GM23338 (cell line): Measurements from ENCODE around the gene KIF17. TPM values are rescaled to one million over a fixed set of nuclear protein-coding genes. Genes with fewer than 3 reads are reported as not detected.

ENCODE experiments used
- polyA plus RNA-seq: library from polyadenylated mRNA; unstranded; fragments of >200 nt; fragmentation: Nextera tagmentation; extraction: Ambion mirVana; gene quantifications from 2 replicates; pipeline ENCODE4 v1.2.1, GENCODE V29; 2016
- total RNA-seq: library from RNA; depleted of rRNA; stranded (reverse); fragments of >200 nt; shearing (Covaris generic); gene quantifications from 2 replicates; pipeline ENCODE4 v1.2.3, GENCODE V29; 2014; rRNA removed

The KIF17 gene
- total and polyA plus RNA-seq, 2 experiments from 2014 or later, result 5.9 to 18.6 TPM

Other genes starting within 250 kb of the KIF17 start
- gene CAMK2N1, start 231.8 kb downstream of the KIF17 start, total RNA-seq, result 0.52 and 0.82 TPM in 2 replicates
- gene CAMK2N1, start 231.8 kb downstream of the KIF17 start, polyA plus RNA-seq, result 2.9 and 4.6 TPM in 2 replicates
- gene MUL1, start 209.9 kb downstream of the KIF17 start, total RNA-seq, result 23.7 and 26.2 TPM in 2 replicates
- gene MUL1, start 209.9 kb downstream of the KIF17 start, polyA plus RNA-seq, result 8.1 and 8.9 TPM in 2 replicates
- gene FAM43B, start 165.4 kb downstream of the KIF17 start, total RNA-seq, result 3.0 and 3.6 TPM in 2 replicates
- 0.66 and 1.1 TPM in 2 replicates for gene FAM43B, start 165.4 kb downstream of the KIF17 start, polyA plus RNA-seq
- gene CDA, start 128.9 kb downstream of the KIF17 start, total RNA-seq, result 1.7 and 2.5 TPM in 2 replicates
- gene CDA, start 128.9 kb downstream of the KIF17 start, polyA plus RNA-seq, result 13.6 and 16.4 TPM in 2 replicates
- 34.5 and 42.7 TPM in 2 replicates for gene PINK1, start 84.5 kb downstream of the KIF17 start, total RNA-seq
- 18.3 and 20.8 TPM in 2 replicates for gene PINK1, start 84.5 kb downstream of the KIF17 start, polyA plus RNA-seq
- 242 and 270 TPM in 2 replicates for gene DDOST, start 56.6 kb downstream of the KIF17 start, total RNA-seq
- 145 and 151 TPM in 2 replicates for gene DDOST, start 56.6 kb downstream of the KIF17 start, polyA plus RNA-seq
- 24.8 and 29.2 TPM in 2 replicates for gene SH2D5, start 14.7 kb upstream of the KIF17 start, total RNA-seq
- gene SH2D5, start 14.7 kb upstream of the KIF17 start, polyA plus RNA-seq, result 4.6 and 5.0 TPM in 2 replicates
- gene HP1BP3, start 69.3 kb upstream of the KIF17 start, total RNA-seq, result 85.5 and 89.1 TPM in 2 replicates
- 112 and 117 TPM in 2 replicates for gene HP1BP3, start 69.3 kb upstream of the KIF17 start, polyA plus RNA-seq